Stimulated activated CD8-positive, alpha-beta memory T cell treated with anti-CD3 and anti-CD28 coated beads, Interleukin-2, amount 100 ng/mL, for 1 hour (primary cell): Measurements from ENCODE around the gene VSTM2B.
"Not testable (repeated sequence)": the region's sequence is repeated elsewhere in the genome, so short reads cannot be mapped to it uniquely, and the experiment has no call there.

Experiments used
- DNase-seq, 2 donors: peaks; one replicate each; pipeline ENCODE4 v3.0.0-alpha.2; 2020; ENCODE audit warnings: low read depth in 2 of 2

VSTM2B gene

GRCh38 chr19:29525901-29526729 is at the start of gene VSTM2B:
VSTM2B (plus strand) TSS chr19:29525994; CDS start chr19:29526584, 590 bp downstream.
- DNase-seq = no peak

GRCh38 chr19:29476528-29476927 is 49.3 kb upstream of the VSTM2B start:
- DNase-seq = no peak

- no peak for DNase-seq
Observed at GRCh38 chr19:29477831-29478577, 47.8 kb upstream of the VSTM2B start.

GRCh38 chr19:29478578-29479565 is 46.9 kb upstream of the VSTM2B start:
- no peak for DNase-seq

- no peak for DNase-seq
Observed at GRCh38 chr19:29479941-29480340, 45.9 kb upstream of the VSTM2B start.

GRCh38 chr19:29480507-29480906 is 45.3 kb upstream of the VSTM2B start:
- DNase-seq = no peak

- DNase-seq = no peak
Observed at GRCh38 chr19:29482855-29483640, 42.7 kb upstream of the VSTM2B start.

GRCh38 chr19:29483641-29483920 is 42.2 kb upstream of the VSTM2B start:
- no peak for DNase-seq

GRCh38 chr19:29483944-29484581 is 41.7 kb upstream of the VSTM2B start:
- DNase-seq = no peak

- no peak for DNase-seq
Observed at GRCh38 chr19:29484876-29485275, 40.9 kb upstream of the VSTM2B start.

- DNase-seq = no peak
Observed at GRCh38 chr19:29485293-29485692, 40.5 kb upstream of the VSTM2B start.

- DNase-seq = not testable (repeated sequence)
Observed at GRCh38 chr19:29486961-29487360, 38.8 kb upstream of the VSTM2B start.

GRCh38 chr19:29487432-29487831 is 38.4 kb upstream of the VSTM2B start:
- no peak for DNase-seq

GRCh38 chr19:29488316-29488715 is 37.5 kb upstream of the VSTM2B start:
- DNase-seq = no peak

- no peak for DNase-seq
Observed at GRCh38 chr19:29489172-29489951, 36.4 kb upstream of the VSTM2B start.

- no peak for DNase-seq
Observed at GRCh38 chr19:29491491-29491890, 34.3 kb upstream of the VSTM2B start.

- DNase-seq = no peak
Observed at GRCh38 chr19:29491995-29492577, 33.7 kb upstream of the VSTM2B start.

GRCh38 chr19:29492769-29493168 is 33.0 kb upstream of the VSTM2B start:
- DNase-seq = no peak

GRCh38 chr19:29495091-29495490 is 30.7 kb upstream of the VSTM2B start:
- no peak for DNase-seq
